GM06990 (cell line): ENCODE measurements around the gene DMD.

ENCODE experiments used
- DNase-seq: peaks from one replicate; pipeline ENCODE4 v3.0.0-alpha.2; 2011; ENCODE audit not compliant: insufficient read length; ENCODE audit errors: extremely low read depth
- H3K27me3 ChIP-seq: replicated peaks from 2 replicates; pipeline ENCODE4 v1.6.0; 2011; ENCODE audit warnings: low read length; ENCODE audit not compliant: control insufficient read depth, insufficient read depth
- H3K36me3 ChIP-seq: 2 replicates; pipeline ENCODE4 v1.5.1; 2011; ENCODE audit warnings: low read length; ENCODE audit not compliant: control insufficient read depth, insufficient read depth
- H3K4me3 ChIP-seq: replicated peaks from 2 replicates; pipeline ENCODE4 v1.5.1; 2011; ENCODE audit warnings: low read depth, mild to moderate bottlenecking, control low read depth, low read length
- CTCF ChIP-seq: IDR thresholded peaks from 2 replicates; pipeline ENCODE4 v1.5.1; 2011; ENCODE audit warnings: low read length, control low read depth, mild to moderate bottlenecking, inconsistent platforms; ENCODE audit not compliant: insufficient read depth, poor library complexity, severe bottlenecking

Gene DMD

GRCh38 chrX:31114858-31115257 lies 2096.5 kb downstream of the DMD start:
- Histone ChIP-seq H3K27me3 (no peaks in the 10 kb centered on the region), H3K4me3 (no peak overlapping the region)
- TF ChIP-seq CTCF, result no peak

GRCh38 chrX:31112226-31112999 lies 2098.9 kb downstream of the DMD start:
- H3K36me3 ChIP-seq, result no peaks in the 10 kb centered on the region
- H3K27me3 ChIP-seq, result no peaks in the 10 kb centered on the region
- TF ChIP-seq CTCF, result no peak
- no peak for DNase-seq
- no peak overlapping the region for H3K4me3 ChIP-seq

More at GRCh38 chrX:31114858-31115257, 2096.5 kb downstream of the DMD start:
- DNase-seq, result no peak
- H3K36me3 ChIP-seq, result no peaks in the 10 kb centered on the region

- DNase-seq, result no peak
- no peaks in the 10 kb centered on the region for H3K27me3 ChIP-seq
Measured at GRCh38 chrX:31110657-31111056, 2100.7 kb downstream of the DMD start.

GRCh38 chrX:31099536-31100090 lies 2111.7 kb downstream of the DMD start:
- Histone ChIP-seq H3K4me3 (no peak overlapping the region), H3K27me3 (no peaks in the 10 kb centered on the region), H3K36me3 (no peaks in the 10 kb centered on the region)
- DNase-seq, result peak; percentile 63
- no peak for TF ChIP-seq CTCF

More at GRCh38 chrX:31110657-31111056, 2100.7 kb downstream of the DMD start:
- H3K4me3 ChIP-seq, result no peak overlapping the region
- TF ChIP-seq CTCF, result no peak
- H3K36me3 ChIP-seq, result no peaks in the 10 kb centered on the region

- no peak for DNase-seq
- Histone ChIP-seq H3K4me3 (no peak overlapping the region), H3K27me3 (no peaks in the 10 kb centered on the region), H3K36me3 (no peaks in the 10 kb centered on the region)
- TF ChIP-seq CTCF, result no peak
Measured at GRCh38 chrX:31098079-31098478, 2113.3 kb downstream of the DMD start.
